Glomerular endothelial cell (primary cell): Measurements from ENCODE around the gene PHGDH. TPM values are rescaled to one million over a fixed set of nuclear protein-coding genes. Genes with fewer than 3 reads are reported as not detected.

ENCODE experiments used
- DNase-seq: peaks from one replicate; pipeline ENCODE4 v3.0.0-alpha.2; 2011; ENCODE audit warnings: low read depth, low spot score; ENCODE audit errors: extremely low read depth
- total RNA-seq: library from RNA; depleted of rRNA; stranded (reverse); fragments of >200 nt; gene quantifications from 2 replicates; pipeline ENCODE4 v1.2.3, GENCODE V29; 2015

Gene PHGDH
- total RNA-seq, 1 donor from 2014 or later: 26.4 TPM

- no peak for DNase-seq
Measured at GRCh38 chr1:119752592-119752991, 40.9 kb downstream of the PHGDH start.

DNA sequence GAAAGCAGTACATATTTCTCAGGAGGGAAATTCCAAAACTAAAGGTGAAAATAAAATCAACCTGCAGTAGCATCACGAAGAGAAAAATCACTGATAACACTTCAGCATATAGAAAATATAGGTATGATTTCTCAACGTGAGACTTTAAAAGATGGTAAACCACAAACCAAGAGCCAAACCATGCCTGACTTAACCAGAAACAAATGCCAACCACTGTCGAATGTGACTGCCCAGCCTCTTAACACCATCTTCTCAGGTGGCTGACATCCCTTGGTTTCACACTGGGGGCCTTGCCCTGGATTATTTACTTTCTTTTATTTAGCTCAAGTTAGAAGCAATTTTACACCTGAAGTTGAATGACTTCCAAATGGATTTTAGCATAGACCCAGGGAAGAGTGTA lies 46.9 kb downstream of the PHGDH start:
- no peak for DNase-seq

DNA sequence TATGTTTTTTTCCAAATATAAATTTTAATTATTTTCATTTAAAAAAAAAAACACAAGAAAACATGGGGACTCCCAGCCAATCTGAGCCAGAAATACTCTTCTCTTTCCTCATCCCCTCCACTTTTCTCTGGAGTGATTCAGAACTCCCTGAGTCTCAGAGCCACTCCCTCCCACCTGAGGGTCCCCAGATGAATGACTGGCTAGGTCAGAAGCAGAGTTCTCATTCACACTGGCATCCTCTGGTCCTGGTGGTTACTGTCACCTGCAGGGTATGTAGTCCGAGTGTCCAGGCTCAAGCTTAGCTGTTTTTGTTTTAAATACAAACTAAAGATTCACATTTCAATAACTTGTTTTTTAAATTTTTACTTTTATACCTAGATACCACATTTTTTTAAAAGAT lies 50.7 kb downstream of the PHGDH start:
- no peak for DNase-seq

GRCh38 chr1:119762953-119763352 lies 51.2 kb downstream of the PHGDH start:
- DNase-seq: no peak

DNA sequence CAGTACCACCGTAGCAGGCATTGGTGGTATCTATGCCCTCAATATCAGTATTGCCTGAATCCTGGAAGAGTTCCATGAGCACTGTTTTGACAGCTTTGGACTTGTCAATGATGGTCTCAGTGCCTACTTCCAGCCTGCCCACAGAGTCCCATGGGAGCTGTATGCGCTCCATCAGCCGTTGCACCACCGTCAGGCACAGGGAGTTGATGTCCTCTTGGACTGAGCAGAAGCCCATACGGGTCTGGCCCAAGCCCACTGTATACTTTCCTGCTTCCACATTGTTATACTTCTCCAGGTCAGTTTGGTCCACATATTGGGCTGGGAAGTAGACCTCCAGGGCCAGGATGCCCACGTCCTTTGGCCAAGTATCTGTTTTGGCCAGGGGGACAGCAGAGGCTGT lies 52.5 kb downstream of the PHGDH start:
- no peak for DNase-seq

DNA sequence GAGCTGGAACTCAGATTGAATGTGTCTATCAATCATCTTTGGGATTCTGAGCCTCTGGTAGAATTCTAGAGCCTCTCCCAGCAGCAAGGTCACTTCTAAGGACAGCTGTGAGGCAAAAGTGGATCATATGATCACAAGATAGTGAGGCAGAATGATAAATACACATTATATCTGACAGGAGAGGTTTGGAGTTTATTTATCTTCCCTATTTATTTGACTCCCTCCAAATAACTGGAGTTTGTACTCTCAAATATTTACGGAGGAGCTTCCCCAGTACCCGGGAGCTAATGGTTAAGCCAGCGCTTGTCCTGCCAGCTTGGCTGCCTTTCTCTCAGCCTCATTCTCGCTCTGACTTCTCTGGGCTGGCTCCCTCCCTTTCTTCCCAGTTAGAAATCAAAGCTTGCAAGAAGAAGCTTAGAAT lies 54.6 kb downstream of the PHGDH start:
- no peak for DNase-seq

- no peak for DNase-seq
Measured at GRCh38 chr1:119767486-119767885, 55.8 kb downstream of the PHGDH start.

- no peak for DNase-seq
Measured at GRCh38 chr1:119768778-119769177, 57.0 kb downstream of the PHGDH start, which contains the start of gene HMGCS2. HMGCS2 (minus strand) TSS chr1:119768905; CDS start chr1:119768844, 61 bp downstream.

GRCh38 chr1:119771016-119771415 lies 59.3 kb downstream of the PHGDH start:
- no peak for DNase-seq

DNA sequence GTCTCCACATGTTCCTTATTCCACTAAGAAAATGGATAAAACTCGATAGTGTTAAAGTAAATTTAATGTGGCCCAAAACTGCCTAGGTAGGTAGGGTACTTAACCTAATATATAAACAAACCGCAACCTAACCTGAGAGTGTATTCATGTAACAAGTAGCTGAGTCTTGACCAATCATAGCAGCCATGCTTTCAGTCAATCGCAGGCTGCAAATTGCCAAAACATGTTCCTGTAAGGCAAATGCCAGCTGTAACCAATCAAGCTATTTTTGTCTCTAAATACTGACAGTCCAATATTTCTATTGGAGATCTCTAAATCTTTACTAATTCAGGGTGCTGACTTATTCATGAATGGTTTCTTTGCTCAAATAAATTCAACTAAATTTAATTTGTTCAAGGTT lies 60.0 kb downstream of the PHGDH start:
- no peak for DNase-seq

- no peak for DNase-seq
Measured at GRCh38 chr1:119772298-119772697, 60.6 kb downstream of the PHGDH start.

DNA sequence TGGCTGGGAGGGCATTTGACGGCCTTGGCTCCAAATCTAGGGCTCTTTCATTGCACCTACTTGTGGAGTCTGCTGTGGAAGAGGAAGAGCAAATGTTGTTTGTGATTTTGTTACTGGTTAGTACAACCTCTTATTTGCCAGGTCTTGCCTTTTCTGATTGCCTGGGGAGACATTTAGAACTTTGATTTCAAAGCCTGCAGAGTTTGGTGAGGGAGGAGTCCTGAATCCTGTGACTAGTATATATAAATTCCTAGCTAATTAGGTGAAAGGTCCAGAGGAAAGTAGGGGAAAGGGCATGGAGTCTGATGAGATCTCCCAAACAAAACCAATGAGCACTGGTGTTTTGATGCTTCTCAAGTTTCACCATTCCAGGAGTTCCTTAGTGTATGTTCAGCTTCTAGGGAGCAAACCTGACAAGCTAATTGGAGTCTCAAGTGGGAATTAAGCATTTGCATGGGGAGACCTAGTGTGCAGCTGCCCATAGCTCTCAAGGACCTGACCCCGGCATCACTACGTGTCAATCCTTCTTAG lies 62.0 kb downstream of the PHGDH start:
- DNase-seq: no peak

GRCh38 chr1:119774746-119775490 lies 63.2 kb downstream of the PHGDH start:
- DNase-seq: no peak

DNA sequence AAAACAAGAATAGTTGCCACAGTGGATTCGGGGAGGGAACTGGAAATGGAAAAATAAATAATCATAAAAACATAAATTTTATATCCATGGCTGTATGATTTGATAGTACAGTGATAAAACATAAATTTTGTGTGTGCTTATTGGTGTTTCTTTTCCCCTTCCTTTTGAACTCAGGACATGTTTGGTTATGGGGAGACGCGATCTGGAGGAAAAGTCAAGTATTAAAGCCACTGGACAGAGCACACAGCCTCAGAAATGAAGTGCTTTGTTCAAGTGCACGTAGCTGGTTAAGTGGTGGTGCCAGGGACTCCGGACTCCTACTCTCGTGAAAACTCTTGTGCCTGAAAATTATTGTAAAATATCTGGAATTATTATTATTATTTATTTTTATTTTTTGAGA lies 66.6 kb downstream of the PHGDH start:
- DNase-seq: no peak

DNA sequence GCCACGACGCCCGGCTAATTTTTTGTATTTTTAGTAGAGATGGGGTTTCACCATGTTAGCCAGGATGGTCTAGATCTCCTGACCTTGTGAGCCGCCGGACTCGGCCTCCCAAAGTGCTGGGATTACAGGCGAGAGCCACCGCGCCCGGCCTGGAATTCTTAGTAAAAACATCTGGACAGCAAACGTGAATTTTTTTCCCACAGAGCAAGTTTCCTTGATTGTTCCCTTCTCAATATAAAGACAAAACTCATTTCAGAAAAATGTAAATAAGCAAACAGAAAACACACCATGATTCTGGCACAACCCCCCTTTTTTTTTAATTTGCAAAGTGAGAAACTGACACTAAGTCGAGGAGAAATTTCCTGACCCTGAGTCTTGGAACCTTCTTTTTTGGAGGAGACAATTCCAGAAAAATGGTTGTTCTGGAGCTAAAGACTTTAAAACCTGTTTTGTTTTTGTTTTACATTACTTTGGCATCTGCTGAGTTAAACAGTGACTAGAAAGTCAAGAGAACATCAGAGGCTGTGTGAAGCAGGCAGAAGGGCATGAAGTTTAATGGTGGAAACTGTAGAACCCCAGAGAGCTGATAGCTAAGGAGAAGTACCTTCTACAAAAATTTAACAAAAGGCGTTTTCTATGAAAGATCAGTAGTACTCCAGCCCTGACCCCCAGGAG lies 67.3 kb downstream of the PHGDH start:
- DNase-seq: no peak

GRCh38 chr1:119779869-119780356 lies 68.2 kb downstream of the PHGDH start:
- DNase-seq: no peak

DNA sequence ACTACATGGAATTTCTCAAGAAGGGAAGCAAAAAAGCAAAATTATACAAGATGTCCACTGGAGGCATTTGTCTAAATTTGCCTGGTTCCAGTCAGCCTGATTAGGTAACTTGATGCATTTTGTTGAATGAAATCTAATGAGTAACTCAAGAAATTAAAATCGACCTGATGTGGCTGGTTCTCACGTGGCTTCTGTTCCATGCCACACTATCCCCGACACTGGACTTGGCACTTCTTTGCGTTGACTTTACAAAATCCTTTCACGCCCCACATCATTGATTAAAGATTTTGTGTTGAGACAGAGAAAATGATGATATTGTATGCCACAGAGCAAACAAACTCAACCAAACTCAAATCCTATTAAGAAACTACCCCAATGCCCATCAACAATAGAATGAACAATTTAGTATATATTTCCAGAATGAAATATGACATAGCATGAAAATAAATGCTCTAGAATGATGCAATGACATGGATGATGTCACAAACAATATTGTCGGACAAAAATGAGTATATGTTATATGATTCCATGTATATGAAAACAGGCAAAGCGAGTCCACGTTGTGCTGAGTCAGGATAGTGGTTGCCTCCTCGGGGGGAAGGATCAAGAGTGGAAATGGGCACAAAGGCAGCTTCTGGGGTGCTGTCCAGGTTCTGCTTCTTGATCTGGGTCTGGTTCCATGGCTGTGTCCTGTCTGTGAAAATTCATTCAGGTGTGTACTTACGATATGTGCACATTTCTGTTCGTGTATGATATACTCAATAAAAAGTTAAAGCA lies 69.9 kb downstream of the PHGDH start:
- DNase-seq: no peak

- DNase-seq: no peak
Measured at GRCh38 chr1:119782631-119783325, 71.0 kb downstream of the PHGDH start.

GRCh38 chr1:119783354-119784185 lies 71.8 kb downstream of the PHGDH start:
- no peak for DNase-seq
